ENCODE measurements around the gene RAPGEF4.

Gene RAPGEF4

GRCh38 chr2:172998547-172999272 is 263.1 kb downstream of the RAPGEF4 start:
- Mint-ChIP-seq H3K27ac (no peak overlapping the region), H3K4me3 (no peak overlapping the region), H3K9me3 (no peaks in the 10 kb centered on the region), H3K27me3 (peaks cover 12% of the 10 kb centered on the region), H3K4me1 (peaks cover 5% of the 10 kb centered on the region)
- ATAC-seq (no peak), DNase-seq (no peak)

GRCh38 chr2:172999641-173000386 is 264.2 kb downstream of the RAPGEF4 start:
- H3K27me3 Mint-ChIP-seq: peaks cover 12% of the 10 kb centered on the region
- no peaks in the 10 kb centered on the region for H3K9me3 Mint-ChIP-seq
- ATAC-seq (no peak), DNase-seq (no peak)
- no peak overlapping the region for H3K4me3 Mint-ChIP-seq
- H3K27ac Mint-ChIP-seq: no peak overlapping the region
- peaks cover 5% of the 10 kb centered on the region for H3K4me1 Mint-ChIP-seq

- H3K4me3 Mint-ChIP-seq: no peak overlapping the region
These were observed 266.3 kb downstream of the RAPGEF4 start for GRCh38 chr2:173001664-173002604.

GRCh38 chr2:173002751-173003541 is 267.3 kb downstream of the RAPGEF4 start:
- no peak for ATAC-seq
- Mint-ChIP-seq H3K4me3 (no peak overlapping the region), H3K9me3 (no peaks in the 10 kb centered on the region), H3K4me1 (no peaks in the 10 kb centered on the region), H3K27me3 (peaks cover 8% of the 10 kb centered on the region), H3K27ac (no peak overlapping the region)
- no peak for DNase-seq

More at GRCh38 chr2:173001664-173002604, 266.3 kb downstream of the RAPGEF4 start:
- Mint-ChIP-seq H3K4me1 (no peaks in the 10 kb centered on the region), H3K9me3 (no peaks in the 10 kb centered on the region), H3K27ac (no peak overlapping the region), H3K27me3 (peaks cover 2% of the 10 kb centered on the region)
- ATAC-seq: no peak
- no peak for DNase-seq

GRCh38 chr2:173008786-173009185 is 273.1 kb downstream of the RAPGEF4 start:
- Mint-ChIP-seq H3K4me3 (no peak overlapping the region), H3K4me1 (no peaks in the 10 kb centered on the region), H3K9me3 (no peaks in the 10 kb centered on the region), H3K27me3 (peaks cover 8% of the 10 kb centered on the region), H3K27ac (no peak overlapping the region)
- DNase-seq (no peak), ATAC-seq (no peak)

- Mint-ChIP-seq H3K4me3 (no peak overlapping the region), H3K9me3 (no peaks in the 10 kb centered on the region), H3K27ac (no peak overlapping the region), H3K27me3 (peaks cover 8% of the 10 kb centered on the region), H3K4me1 (no peaks in the 10 kb centered on the region)
- DNase-seq (no peak), ATAC-seq (no peak)
These were observed 274.6 kb downstream of the RAPGEF4 start for GRCh38 chr2:173010233-173010632.

- Mint-ChIP-seq H3K27ac (no peak overlapping the region), H3K4me3 (no peak overlapping the region), H3K9me3 (no peaks in the 10 kb centered on the region), H3K27me3 (no peaks in the 10 kb centered on the region), H3K4me1 (no peaks in the 10 kb centered on the region)
- DNase-seq (no peak), ATAC-seq (no peak)
These were observed 280.8 kb downstream of the RAPGEF4 start for GRCh38 chr2:173016451-173016850.

GRCh38 chr2:173017646-173018420 is 282.2 kb downstream of the RAPGEF4 start:
- no peak overlapping the region for H3K4me3 Mint-ChIP-seq
- no peaks in the 10 kb centered on the region for H3K4me1 Mint-ChIP-seq
- no peaks in the 10 kb centered on the region for H3K27me3 Mint-ChIP-seq
- H3K27ac Mint-ChIP-seq: no peak overlapping the region
- H3K9me3 Mint-ChIP-seq: no peaks in the 10 kb centered on the region
- ATAC-seq (no peak), DNase-seq (no peak)

- no peaks in the 10 kb centered on the region for H3K4me1 Mint-ChIP-seq
- H3K4me3 Mint-ChIP-seq: no peak overlapping the region
- H3K9me3 Mint-ChIP-seq: no peaks in the 10 kb centered on the region
- no peak for ATAC-seq
- no peaks in the 10 kb centered on the region for H3K27me3 Mint-ChIP-seq
- no peak for DNase-seq
- no peak overlapping the region for H3K27ac Mint-ChIP-seq
These were observed 284.1 kb downstream of the RAPGEF4 start for GRCh38 chr2:173019755-173020154.

- DNase-seq: no peak
- no peaks in the 10 kb centered on the region for H3K27me3 Mint-ChIP-seq
- ATAC-seq: no peak
These were observed 286.3 kb downstream of the RAPGEF4 start for GRCh38 chr2:173021939-173022371.

GRCh38 chr2:173023718-173024117 is 288.1 kb downstream of the RAPGEF4 start:
- no peak for ATAC-seq
- H3K4me1 Mint-ChIP-seq: peaks cover 7% of the 10 kb centered on the region
- no peak for DNase-seq
- H3K9me3 Mint-ChIP-seq: no peaks in the 10 kb centered on the region
- H3K27ac Mint-ChIP-seq: no peak overlapping the region
- no peak overlapping the region for H3K4me3 Mint-ChIP-seq
- H3K27me3 Mint-ChIP-seq: no peaks in the 10 kb centered on the region

More at GRCh38 chr2:173021939-173022371, 286.3 kb downstream of the RAPGEF4 start:
- no peaks in the 10 kb centered on the region for H3K9me3 Mint-ChIP-seq
- no peak overlapping the region for H3K4me3 Mint-ChIP-seq
- H3K4me1 Mint-ChIP-seq: no peaks in the 10 kb centered on the region
- no peak overlapping the region for H3K27ac Mint-ChIP-seq

GRCh38 chr2:173026479-173026878 is 290.8 kb downstream of the RAPGEF4 start:
- no peak for ATAC-seq
- H3K4me3 Mint-ChIP-seq: no peak overlapping the region

GRCh38 chr2:173027181-173028128 is 291.8 kb downstream of the RAPGEF4 start:
- Mint-ChIP-seq H3K4me1 (peaks cover 7% of the 10 kb centered on the region), H3K9me3 (no peaks in the 10 kb centered on the region), H3K27me3 (peaks cover 7% of the 10 kb centered on the region), H3K4me3 (no peak overlapping the region), H3K27ac (peak overlapping the region in 1 of 2 donors; percentile 19)
- DNase-seq (peak; percentile 66 to 68), ATAC-seq (peak; percentile 52)

More at GRCh38 chr2:173026479-173026878, 290.8 kb downstream of the RAPGEF4 start:
- no peak for DNase-seq
- H3K9me3 Mint-ChIP-seq: no peaks in the 10 kb centered on the region
- no peak overlapping the region for H3K27ac Mint-ChIP-seq
- H3K4me1 Mint-ChIP-seq: peaks cover 7% of the 10 kb centered on the region
- H3K27me3 Mint-ChIP-seq: peaks cover 7% of the 10 kb centered on the region

Measured in stimulated activated naive CD8-positive, alpha-beta T cell treated with anti-CD3 and anti-CD28 coated beads, Interleukin-15, amount 100 ng/mL, for 72 hours (primary cell).